Kidney epithelial cell (primary cell): ENCODE measurements around the gene HIGD1C. TPM values are rescaled to one million over a fixed set of nuclear protein-coding genes. Genes with fewer than 3 reads are reported as not detected.
"Not testable (repeated sequence)": the region's sequence is repeated elsewhere in the genome, so short reads cannot be mapped to it uniquely, and the experiment has no call there.

Experiments used
- DNase-seq: peaks from one replicate; pipeline ENCODE4 v3.0.0-alpha.2; 2010; ENCODE audit warnings: low read depth
- H3K27me3 ChIP-seq: 2 replicates; pipeline ENCODE4 v1.6.0; 2011; ENCODE audit warnings: low read length; ENCODE audit not compliant: control insufficient read depth, insufficient read depth
- H3K36me3 ChIP-seq: 2 replicates; pipeline ENCODE4 v1.5.1; 2011; ENCODE audit warnings: low read length; ENCODE audit not compliant: control insufficient read depth, insufficient read depth
- H3K4me3 ChIP-seq: 2 replicates; pipeline ENCODE4 v1.5.1; 2011; ENCODE audit warnings: low read depth, mild to moderate bottlenecking, control low read depth, low read length
- total RNA-seq: library from RNA; depleted of rRNA; stranded (reverse); fragments of >200 nt; gene quantifications from 2 replicates; pipeline ENCODE4 v1.2.3, GENCODE V29; 2015
- TF ChIP-seq, protein P1 (sequence below): IDR thresholded peaks from 2 replicates; pipeline ENCODE4 v1.5.1; 2011; ENCODE audit warnings: mild to moderate bottlenecking, moderate library complexity, low read length, control low read depth, inconsistent platforms; ENCODE audit not compliant: insufficient read depth, poor library complexity, severe bottlenecking

Gene HIGD1C
- total RNA-seq, 1 donor from 2014 or later, result not detected

- TF ChIP-seq, protein P1, sequence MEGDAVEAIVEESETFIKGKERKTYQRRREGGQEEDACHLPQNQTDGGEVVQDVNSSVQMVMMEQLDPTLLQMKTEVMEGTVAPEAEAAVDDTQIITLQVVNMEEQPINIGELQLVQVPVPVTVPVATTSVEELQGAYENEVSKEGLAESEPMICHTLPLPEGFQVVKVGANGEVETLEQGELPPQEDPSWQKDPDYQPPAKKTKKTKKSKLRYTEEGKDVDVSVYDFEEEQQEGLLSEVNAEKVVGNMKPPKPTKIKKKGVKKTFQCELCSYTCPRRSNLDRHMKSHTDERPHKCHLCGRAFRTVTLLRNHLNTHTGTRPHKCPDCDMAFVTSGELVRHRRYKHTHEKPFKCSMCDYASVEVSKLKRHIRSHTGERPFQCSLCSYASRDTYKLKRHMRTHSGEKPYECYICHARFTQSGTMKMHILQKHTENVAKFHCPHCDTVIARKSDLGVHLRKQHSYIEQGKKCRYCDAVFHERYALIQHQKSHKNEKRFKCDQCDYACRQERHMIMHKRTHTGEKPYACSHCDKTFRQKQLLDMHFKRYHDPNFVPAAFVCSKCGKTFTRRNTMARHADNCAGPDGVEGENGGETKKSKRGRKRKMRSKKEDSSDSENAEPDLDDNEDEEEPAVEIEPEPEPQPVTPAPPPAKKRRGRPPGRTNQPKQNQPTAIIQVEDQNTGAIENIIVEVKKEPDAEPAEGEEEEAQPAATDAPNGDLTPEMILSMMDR, result no peak
- Histone ChIP-seq H3K27me3 (no peaks in the 10 kb centered on the region), H3K4me3 (no peak overlapping the region), H3K36me3 (no peaks in the 10 kb centered on the region)
- no peak for DNase-seq
Measured at GRCh38 chr12:50926415-50926814, 25.9 kb upstream of the HIGD1C start.

DNA sequence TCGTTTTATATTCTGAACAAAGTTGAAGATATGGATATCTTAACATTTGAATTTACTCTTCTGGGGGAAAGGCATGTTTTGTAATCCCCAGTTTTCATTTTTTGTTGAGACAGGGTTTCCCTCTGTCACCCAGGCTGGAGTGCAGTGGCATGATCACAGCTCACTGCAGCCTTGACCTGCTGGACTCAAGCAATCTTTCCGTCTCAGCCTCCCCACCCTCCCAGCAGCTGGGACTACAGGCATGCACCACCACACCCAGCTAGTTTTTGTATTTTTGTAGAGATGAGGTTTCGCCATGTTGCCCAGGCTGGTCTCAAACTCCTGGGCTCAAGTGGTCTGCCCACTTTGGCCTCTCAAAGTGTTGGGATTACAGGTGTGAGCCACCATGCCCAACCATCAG, 25.4 kb upstream of the HIGD1C start:
- H3K4me3 ChIP-seq, H3K27me3 ChIP-seq, DNase-seq, H3K36me3 ChIP-seq: not testable (repeated sequence)

GRCh38 chr12:50927356-50927755, 25.0 kb upstream of the HIGD1C start:
- TF ChIP-seq, protein P1, result no peak
- Histone ChIP-seq H3K36me3 (no peaks in the 10 kb centered on the region), H3K4me3 (no peak overlapping the region), H3K27me3 (no peaks in the 10 kb centered on the region)
- no peak for DNase-seq

DNA sequence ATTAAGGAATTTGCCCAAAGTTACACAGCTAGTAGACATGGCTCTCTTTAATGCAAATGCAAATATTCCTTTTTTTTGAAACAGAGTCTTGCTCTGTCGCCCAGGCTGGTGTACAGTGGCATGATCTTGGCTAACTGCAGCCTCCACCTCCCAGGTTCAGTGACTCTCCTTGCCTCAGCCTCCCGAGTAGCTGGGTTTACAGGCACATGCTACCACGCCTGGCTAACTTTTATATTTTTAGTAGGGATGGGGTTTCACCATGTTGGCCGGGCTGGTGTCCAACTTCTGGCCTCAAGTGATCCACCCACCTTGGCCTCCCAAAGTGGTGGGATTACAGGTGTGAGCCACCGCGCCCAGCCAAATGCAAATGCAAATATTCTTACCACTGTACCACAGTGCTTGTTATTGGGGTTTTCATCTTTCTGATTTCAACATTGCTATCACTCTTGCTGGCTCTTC, 24.5 kb upstream of the HIGD1C start:
- no peak overlapping the region for H3K4me3 ChIP-seq
- TF ChIP-seq, protein P1, result no peak
- no peaks in the 10 kb centered on the region for H3K27me3 ChIP-seq
- H3K36me3 ChIP-seq, result no peaks in the 10 kb centered on the region
- no peak for DNase-seq

- no peak overlapping the region for H3K4me3 ChIP-seq
- TF ChIP-seq, protein P1, result no peak
- H3K36me3 ChIP-seq, result no peaks in the 10 kb centered on the region
- no peak for DNase-seq
- no peaks in the 10 kb centered on the region for H3K27me3 ChIP-seq
Measured at GRCh38 chr12:50928392-50928791, 24.0 kb upstream of the HIGD1C start.

DNA sequence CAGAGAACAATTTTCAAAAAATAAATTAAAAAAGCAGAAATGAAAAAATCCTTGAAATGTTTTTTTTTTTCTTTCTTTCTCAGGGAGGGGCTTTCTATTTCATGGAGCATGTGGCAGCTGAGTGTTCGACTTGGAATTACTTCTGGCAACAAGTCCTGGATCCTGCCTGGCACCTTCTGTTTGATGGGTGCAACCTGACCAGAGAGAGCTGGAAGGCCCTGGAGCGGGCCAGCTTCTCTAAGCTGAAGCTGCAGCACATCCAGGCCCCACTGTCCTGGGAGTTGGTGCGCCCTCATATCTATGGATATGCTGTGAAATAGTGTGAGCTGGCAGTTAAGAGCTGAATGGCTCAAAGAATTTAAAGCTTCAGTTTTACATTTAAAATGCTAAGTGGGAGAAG, 22.5 kb upstream of the HIGD1C start:
- H3K4me3 ChIP-seq, result no peak overlapping the region
- H3K27me3 ChIP-seq, result no peaks in the 10 kb centered on the region
- TF ChIP-seq, protein P1, result no peak
- H3K36me3 ChIP-seq, result no peaks in the 10 kb centered on the region
- no peak for DNase-seq

DNA sequence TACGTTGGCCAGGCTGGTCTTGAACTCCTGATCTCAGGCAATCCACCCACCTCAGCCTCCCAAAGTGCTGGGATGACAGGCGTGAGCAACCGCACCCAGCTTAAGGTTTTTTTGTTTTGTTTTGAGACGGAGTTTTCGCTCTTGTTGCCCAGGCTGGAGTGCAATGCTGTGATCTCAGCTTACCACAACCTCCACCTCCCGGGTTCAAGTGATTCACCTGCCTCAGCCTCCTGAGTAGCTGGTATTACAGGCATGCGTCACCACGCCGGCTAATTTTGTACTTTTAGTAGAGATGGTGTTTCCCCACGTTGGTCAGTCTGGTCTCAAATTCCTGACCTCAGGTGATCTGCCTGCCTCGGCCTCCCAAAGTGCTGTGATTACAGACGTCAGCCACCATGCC, 21.9 kb upstream of the HIGD1C start:
- H3K27me3 ChIP-seq, DNase-seq, H3K4me3 ChIP-seq, H3K36me3 ChIP-seq: not testable (repeated sequence)
